Naive B cell (primary cell): ENCODE measurements around the gene SGMS1. TPM values are rescaled to one million over a fixed set of nuclear protein-coding genes. Genes with fewer than 3 reads are reported as not detected.
A peak's percentile ranks its signal among the peaks of the same experiment; 100 is the strongest.
"Not testable (repeated sequence)": the region's sequence is repeated elsewhere in the genome, so short reads cannot be mapped to it uniquely, and the experiment has no call there.

Source experiments
- ATAC-seq, 2 donors: fragments of 150-1000 bp; cut with Tn5 transposase; 2 replicates each; pipeline ENCODE4 v1.10.0; 2021; ENCODE audit warnings: low read depth in 2 of 2, mild to moderate bottlenecking in 2 of 2, moderate library complexity in 2 of 2
- DNase-seq: peaks from one replicate; pipeline ENCODE4 v3.0.0; 2022
- H3K27ac Mint-ChIP-seq, 6 donors: one replicate each; pipeline ENCODE4 v1.8.0; 2020 to 2022; ENCODE audit warnings: mild to moderate bottlenecking in 6 of 6, mixed read lengths in 6 of 6, moderate library complexity in 5 of 6, inconsistent platforms in 2 of 6
- H3K27me3 Mint-ChIP-seq, 3 donors: one replicate each; pipeline ENCODE4 v1.8.0; 2021 to 2022; ENCODE audit warnings: mixed read lengths in 3 of 3, mild to moderate bottlenecking in 1 of 3
- H3K36me3 Mint-ChIP-seq, 2 donors: one replicate each; pipeline ENCODE4 v1.8.0; 2020 to 2022; ENCODE audit warnings: mixed read lengths in 2 of 2, inconsistent platforms in 1 of 2, mild to moderate bottlenecking in 1 of 2
- H3K4me1 Mint-ChIP-seq, 3 donors: one replicate each; pipeline ENCODE4 v1.8.0; 2020 to 2022; ENCODE audit warnings: mixed read lengths in 3 of 3, inconsistent platforms in 1 of 3, mild to moderate bottlenecking in 1 of 3, moderate library complexity in 1 of 3
- H3K4me3 Mint-ChIP-seq, 8 donors: one replicate each; pipeline ENCODE4 v1.8.0; 2020 to 2022; ENCODE audit warnings: mild to moderate bottlenecking in 8 of 8, mixed read lengths in 8 of 8, moderate library complexity in 8 of 8, inconsistent platforms in 2 of 8
- H3K9me3 Mint-ChIP-seq, 7 donors: one replicate each; pipeline ENCODE4 v1.8.0; 2020 to 2022; ENCODE audit warnings: mixed read lengths in 7 of 7, mild to moderate bottlenecking in 5 of 7, inconsistent platforms in 2 of 7, moderate library complexity in 1 of 7
- polyA plus RNA-seq, 6 donors: library from polyadenylated mRNA; unstranded; fragments of 300-500 nt; fragmentation: Illumina TruSeq; gene quantifications; one replicate each; pipeline ENCODE4 v1.2.3, GENCODE V29; 2021; ENCODE audit warnings: low read depth in 6 of 6

The SGMS1 gene
- polyA plus RNA-seq, 6 donors from 2014 or later, result 14.2 to 21.7 (median 16.7) TPM

DNA sequence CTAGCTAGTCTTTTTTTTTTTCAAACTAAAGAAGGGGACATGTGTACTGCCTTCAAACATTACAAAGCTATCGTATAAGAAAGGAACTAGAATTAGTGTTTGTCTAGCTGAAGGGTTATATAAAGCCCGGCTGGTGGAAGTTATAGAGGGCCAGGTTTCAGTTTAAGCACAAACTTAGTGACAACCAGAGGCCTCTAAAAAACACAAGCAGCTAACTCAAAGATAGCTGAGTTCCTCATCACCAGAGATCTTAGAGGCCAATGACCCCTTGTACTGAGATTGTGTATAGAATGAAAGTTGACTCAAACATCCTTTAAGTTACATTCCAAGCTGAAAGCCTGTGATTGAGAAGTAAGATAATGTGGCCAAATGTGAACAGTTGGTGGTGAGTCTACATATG lies 28.1 kb upstream of the SGMS1 start:
- no peak overlapping the region for H3K4me3 Mint-ChIP-seq
- no peaks in the 10 kb centered on the region for H3K9me3 Mint-ChIP-seq
- peak overlapping the region in 3 of 6 donors; percentile 7 to 79 (median 69) for H3K27ac Mint-ChIP-seq

DNA sequence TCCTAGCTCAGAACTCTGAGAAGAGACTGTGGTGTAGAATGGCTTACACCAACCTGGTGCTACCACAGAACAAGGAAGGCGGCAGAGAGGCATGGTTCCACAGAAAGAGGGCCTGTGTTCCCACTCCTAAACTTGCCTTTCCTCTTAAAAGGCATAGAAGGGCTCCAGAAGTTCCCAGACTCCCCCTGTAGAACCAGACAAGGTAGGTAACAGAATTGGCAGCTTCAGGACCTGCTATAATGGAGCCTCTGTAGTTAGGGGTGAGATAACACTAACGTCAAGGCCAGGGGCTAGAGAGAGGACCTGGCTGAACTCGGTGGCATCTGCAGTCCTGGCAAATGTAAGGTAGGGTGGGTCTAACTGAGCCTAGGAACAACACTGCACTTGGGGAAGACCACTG lies 26.7 kb upstream of the SGMS1 start:
- ATAC-seq (no peak), DNase-seq (no peak)
- Mint-ChIP-seq H3K4me3 (no peak overlapping the region), H3K36me3 (no peaks in the 10 kb centered on the region), H3K9me3 (no peaks in the 10 kb centered on the region), H3K4me1 (peaks cover 31 to 78% (median 67%) of the 10 kb centered on the region in 3 donors), H3K27me3 (no peaks in the 10 kb centered on the region), H3K27ac (peak overlapping the region in 4 of 6 donors; percentile 34 to 92 (median 48))

More for the DNA sequence above, 28.1 kb upstream of the SGMS1 start:
- Mint-ChIP-seq H3K36me3 (no peaks in the 10 kb centered on the region), H3K4me1 (peaks cover 31 to 69% (median 67%) of the 10 kb centered on the region in 3 donors), H3K27me3 (no peaks in the 10 kb centered on the region)
- ATAC-seq, result no peak
- DNase-seq, result no peak

DNA sequence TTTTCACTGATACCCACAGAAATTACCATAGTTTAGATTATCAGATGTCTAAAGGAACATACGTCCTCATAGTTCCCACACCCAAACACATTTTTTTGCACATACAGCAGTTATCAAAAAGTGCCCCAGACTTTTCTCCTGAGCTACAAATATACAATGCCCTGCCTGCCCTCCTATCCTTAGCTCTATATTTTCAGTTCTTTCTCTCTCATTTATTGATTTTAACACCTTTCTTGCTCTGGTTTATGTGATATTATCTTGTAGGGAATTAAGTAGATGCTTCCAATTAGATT lies 25.1 kb upstream of the SGMS1 start:
- H3K27ac Mint-ChIP-seq, result peak overlapping the region; percentile 3 to 94 (median 76)
- H3K36me3 Mint-ChIP-seq, result no peaks in the 10 kb centered on the region
- no peaks in the 10 kb centered on the region for H3K9me3 Mint-ChIP-seq
- ATAC-seq (no peak), DNase-seq (no peak)
- no peaks in the 10 kb centered on the region for H3K27me3 Mint-ChIP-seq
- peak overlapping the region in 7 of 8 donors; percentile 0 to 54 (median 39) for H3K4me3 Mint-ChIP-seq
- H3K4me1 Mint-ChIP-seq, result peaks cover 29 to 67% (median 61%) of the 10 kb centered on the region in 3 donors

DNA sequence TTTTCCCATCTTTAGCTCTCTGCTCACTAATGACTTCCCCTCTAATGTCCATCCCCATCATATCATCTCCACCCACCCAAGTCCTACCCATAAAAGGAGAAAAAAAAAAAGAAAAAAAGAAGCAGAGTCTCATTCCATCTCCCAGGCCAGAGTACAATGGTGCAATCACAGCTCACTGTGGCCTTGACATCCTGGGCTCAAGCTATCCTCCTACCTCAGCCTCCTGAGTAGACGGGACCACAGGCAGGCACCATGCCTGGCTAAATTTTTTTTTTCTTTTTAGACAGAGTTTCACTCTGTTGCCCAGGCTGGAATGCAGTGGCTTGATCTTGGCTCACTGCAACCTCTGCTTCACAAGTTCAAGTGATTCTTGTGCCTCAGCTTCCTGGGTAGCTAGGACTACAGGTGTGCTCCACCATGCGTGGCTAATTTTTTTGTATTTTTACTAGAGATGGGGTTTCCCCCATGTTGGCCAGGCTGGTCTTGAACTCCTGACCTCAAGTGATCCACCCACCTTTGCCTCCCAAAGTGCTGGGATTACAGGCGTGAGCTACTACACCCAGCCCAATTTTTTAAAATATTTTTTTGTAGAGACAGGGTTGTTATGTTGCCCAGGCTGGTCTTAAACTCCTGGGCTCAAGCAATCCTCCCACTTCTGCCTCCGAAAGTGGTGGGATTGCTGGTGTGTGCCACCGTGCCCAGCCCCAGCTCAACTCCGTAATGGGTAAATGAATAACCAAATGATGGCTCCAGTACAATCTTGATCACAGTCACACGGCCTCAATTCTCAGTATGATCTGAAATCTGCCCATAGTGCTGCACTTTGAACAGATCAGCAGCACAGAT lies 24.6 kb upstream of the SGMS1 start:
- Mint-ChIP-seq H3K4me3 (peak overlapping the region in 7 of 8 donors; percentile 1 to 82 (median 50)), H3K9me3 (no peaks in the 10 kb centered on the region), H3K27me3 (no peaks in the 10 kb centered on the region), H3K4me1 (peaks cover 25 to 61% (median 59%) of the 10 kb centered on the region in 3 donors), H3K36me3 (no peaks in the 10 kb centered on the region), H3K27ac (peak overlapping the region; percentile 41 to 94 (median 76))
- ATAC-seq, result peak; percentile 81 to 82
- peak; percentile 49 for DNase-seq

DNA sequence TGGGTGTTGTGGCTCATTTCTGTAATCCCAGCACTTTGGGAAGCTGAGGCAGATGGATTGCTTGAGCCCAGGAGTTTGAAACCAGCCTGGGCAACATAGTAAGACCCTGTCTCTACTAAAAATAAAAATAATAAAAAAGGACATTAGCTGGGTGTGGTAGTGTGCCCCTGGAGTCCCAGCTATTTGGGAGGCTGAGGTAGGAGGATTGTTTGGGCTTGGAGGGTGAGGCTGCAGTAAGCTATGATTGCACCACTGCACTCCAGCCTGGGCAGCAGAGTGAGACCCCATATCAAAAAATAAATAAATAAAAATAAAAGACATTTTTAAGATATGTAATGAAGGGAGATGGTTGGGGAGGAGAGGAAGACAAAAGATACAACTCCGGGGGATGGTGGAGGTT lies 23.6 kb upstream of the SGMS1 start:
- H3K9me3 Mint-ChIP-seq, DNase-seq, H3K36me3 Mint-ChIP-seq, H3K27me3 Mint-ChIP-seq, ATAC-seq: not testable (repeated sequence)
- Mint-ChIP-seq H3K4me1 (peaks cover 23 to 58% (median 56%) of the 10 kb centered on the region in 3 donors), H3K4me3 (peak overlapping the region in 3 of 8 donors; percentile 13 to 69 (median 44)), H3K27ac (peak overlapping the region in 4 of 6 donors; percentile 27 to 92 (median 56))

DNA sequence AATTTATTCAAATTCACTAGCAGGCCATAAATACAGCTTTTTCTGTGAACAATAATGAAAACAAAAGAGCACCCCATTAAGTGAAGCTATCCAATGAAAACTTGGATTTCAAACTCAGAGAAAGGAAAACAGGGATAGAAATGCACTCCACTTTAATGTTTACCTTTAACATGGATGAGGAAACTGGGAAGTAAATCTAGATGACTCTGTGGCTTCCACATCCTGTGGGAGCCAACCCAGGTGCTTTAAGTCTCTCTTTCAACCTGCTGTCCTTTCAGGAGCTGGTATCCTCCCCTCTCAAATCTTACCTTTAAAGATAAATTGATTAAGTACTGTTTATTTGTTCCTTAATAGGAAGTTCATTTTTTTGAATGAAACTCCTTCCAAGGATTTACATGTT lies 21.5 kb upstream of the SGMS1 start:
- no peaks in the 10 kb centered on the region for H3K27me3 Mint-ChIP-seq

DNA sequence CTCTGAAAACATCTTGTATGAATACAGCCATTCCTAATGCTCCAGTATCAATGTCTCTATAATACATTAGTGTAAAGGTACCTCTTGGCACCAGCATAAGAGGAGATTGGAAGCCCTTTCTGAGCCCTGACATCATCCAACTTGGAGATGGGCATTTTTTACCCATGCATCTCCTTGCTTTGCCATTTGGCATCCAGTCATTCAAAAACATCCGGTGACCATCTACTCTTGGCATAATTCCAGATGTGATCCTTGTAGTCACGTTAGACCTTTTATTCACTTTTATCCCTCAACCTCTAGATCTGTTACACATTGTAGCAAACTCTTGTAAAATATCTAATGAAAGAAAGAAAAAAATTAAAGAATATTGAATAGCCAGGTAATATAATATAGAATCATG lies 17.9 kb upstream of the SGMS1 start:
- H3K27ac Mint-ChIP-seq, result no peak overlapping the region
- no peak for DNase-seq
- H3K36me3 Mint-ChIP-seq, result no peaks in the 10 kb centered on the region
- H3K4me1 Mint-ChIP-seq, result peaks cover 15 to 22% (median 22%) of the 10 kb centered on the region in 3 donors
- H3K9me3 Mint-ChIP-seq, result no peaks in the 10 kb centered on the region
- H3K4me3 Mint-ChIP-seq, result no peak overlapping the region
- H3K27me3 Mint-ChIP-seq, result no peaks in the 10 kb centered on the region
- ATAC-seq, result no peak

More for the DNA sequence above, 21.5 kb upstream of the SGMS1 start:
- DNase-seq (no peak), ATAC-seq (no peak)
- H3K4me3 Mint-ChIP-seq, result no peak overlapping the region
- no peaks in the 10 kb centered on the region for H3K36me3 Mint-ChIP-seq
- H3K4me1 Mint-ChIP-seq, result peaks cover 22 to 41% (median 38%) of the 10 kb centered on the region in 3 donors
- H3K9me3 Mint-ChIP-seq, result no peaks in the 10 kb centered on the region
- H3K27ac Mint-ChIP-seq, result no peak overlapping the region

DNA sequence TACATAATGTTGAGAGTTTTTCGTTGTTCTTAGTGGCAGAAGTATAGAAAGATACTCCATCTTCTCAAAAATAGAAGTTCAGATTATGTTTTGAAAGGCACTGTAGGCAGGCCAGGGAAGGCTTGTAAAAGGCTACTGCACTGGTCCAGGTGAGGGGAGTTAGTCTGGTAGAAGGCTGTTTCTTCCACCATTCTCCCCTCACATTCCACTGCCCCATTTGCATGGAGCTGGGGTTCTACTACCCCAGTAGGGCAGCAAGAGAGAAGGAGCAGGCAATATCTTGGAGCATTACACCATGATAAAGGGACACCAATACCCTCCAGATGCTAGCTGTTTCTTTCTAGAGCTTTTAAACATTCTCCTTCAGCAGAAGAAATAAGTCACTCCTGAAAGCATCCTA lies 16.5 kb upstream of the SGMS1 start:
- Mint-ChIP-seq H3K4me3 (no peak overlapping the region), H3K4me1 (peaks cover 19 to 29% (median 20%) of the 10 kb centered on the region in 3 donors), H3K27ac (no peak overlapping the region), H3K36me3 (no peaks in the 10 kb centered on the region), H3K9me3 (no peaks in the 10 kb centered on the region), H3K27me3 (no peaks in the 10 kb centered on the region)
- ATAC-seq (no peak), DNase-seq (no peak)

DNA sequence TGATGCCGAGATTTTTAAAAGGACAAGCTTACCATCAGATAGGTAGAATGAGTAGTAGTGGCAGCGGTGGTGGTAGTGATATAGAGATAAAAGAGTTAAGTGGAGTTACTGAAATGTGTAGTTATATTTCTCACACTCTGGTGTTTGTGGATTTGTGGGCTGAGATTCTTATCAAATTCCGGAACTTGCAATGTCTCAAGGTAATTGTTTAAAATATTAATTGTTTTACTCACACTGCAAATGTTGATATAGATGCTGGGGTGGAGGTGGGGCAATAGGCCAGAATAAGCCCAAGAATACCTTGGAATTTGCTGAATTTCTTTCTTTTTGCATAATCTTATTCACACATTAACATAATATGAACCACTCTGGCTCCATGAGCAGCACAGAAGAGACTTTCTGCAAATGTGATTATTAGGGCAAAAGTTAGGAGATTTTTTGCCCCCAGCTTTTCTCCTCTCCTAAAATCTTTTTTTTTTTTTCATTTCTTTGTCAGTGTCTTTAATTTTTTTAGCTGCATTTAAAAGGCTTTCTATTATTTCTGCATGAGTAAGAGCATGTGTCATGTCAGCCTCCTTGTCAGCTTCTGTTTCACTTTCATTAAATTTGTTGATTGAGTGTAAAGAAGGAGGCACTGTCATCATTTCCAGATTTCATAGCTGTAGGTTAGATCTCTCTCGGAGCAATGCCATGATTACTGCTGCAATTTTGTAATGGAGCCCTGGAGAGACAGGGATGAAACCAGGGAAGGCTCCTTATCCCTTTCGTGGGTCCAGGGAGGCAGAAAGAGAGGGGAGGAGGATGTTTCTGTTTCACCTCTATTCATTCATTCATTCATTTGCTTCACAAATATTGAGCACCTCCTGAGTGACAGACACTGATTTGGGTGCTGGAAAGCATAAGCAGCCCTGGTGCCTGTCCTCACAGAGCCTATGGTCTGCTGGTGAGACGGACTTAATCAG lies 13.1 kb upstream of the SGMS1 start:
- H3K36me3 Mint-ChIP-seq, result no peaks in the 10 kb centered on the region
- H3K4me1 Mint-ChIP-seq, result peaks cover 12 to 17% (median 14%) of the 10 kb centered on the region in 3 donors
- peak overlapping the region in 7 of 8 donors; percentile 16 to 77 (median 52) for H3K4me3 Mint-ChIP-seq
- peak overlapping the region in 5 of 6 donors; percentile 33 to 94 (median 82) for H3K27ac Mint-ChIP-seq
- H3K27me3 Mint-ChIP-seq, result no peaks in the 10 kb centered on the region
- H3K9me3 Mint-ChIP-seq, result no peaks in the 10 kb centered on the region
- DNase-seq (peak; percentile 19), ATAC-seq (peak; percentile 71 to 85)

DNA sequence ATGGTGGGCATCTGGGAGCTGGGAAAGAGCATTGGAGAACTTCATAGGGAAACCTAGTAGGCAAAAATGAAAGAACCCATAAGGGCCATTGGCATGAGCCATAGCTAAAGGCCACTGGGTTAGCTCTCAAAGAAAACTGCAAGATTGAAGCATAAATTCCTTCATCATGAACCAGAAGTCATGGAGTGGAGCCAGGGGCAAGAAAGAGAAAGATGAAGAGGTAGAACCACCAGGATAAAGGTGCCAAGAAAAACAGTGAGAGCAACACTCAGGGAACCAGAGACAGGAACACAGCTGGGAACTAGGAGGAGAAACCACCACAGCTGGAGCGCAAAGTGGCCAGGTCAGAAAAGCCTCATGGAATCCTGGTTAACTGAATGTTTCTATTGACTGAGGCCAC lies 11.5 kb upstream of the SGMS1 start:
- Mint-ChIP-seq H3K27me3 (no peaks in the 10 kb centered on the region), H3K36me3 (no peaks in the 10 kb centered on the region), H3K4me1 (peaks cover 12 to 17% (median 14%) of the 10 kb centered on the region in 3 donors), H3K9me3 (no peaks in the 10 kb centered on the region), H3K4me3 (peak overlapping the region in 1 of 8 donors; percentile 42), H3K27ac (peak overlapping the region in 1 of 6 donors; percentile 31)
- ATAC-seq, result no peak
- DNase-seq, result no peak

DNA sequence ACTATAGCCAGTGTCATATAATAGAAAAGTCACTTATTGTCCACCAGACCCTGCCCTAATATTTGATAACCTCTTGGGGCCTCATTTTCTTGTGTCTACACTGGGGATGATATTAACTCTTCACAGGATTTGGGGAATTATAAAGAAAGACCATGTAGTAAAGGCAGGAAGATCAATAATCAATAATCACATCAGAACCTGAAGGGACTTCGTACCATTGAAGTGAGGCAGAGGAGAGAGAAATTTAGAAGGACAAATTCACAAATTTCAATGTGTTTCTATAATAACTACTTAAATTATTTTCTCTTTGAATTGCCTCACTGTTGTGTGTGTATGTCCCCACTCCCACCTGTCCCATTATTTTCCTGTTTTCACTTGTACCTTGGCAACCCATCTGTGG lies 10.7 kb upstream of the SGMS1 start:
- Mint-ChIP-seq H3K36me3 (no peaks in the 10 kb centered on the region), H3K27ac (no peak overlapping the region), H3K9me3 (no peaks in the 10 kb centered on the region), H3K4me3 (no peak overlapping the region), H3K4me1 (peaks cover 12 to 17% (median 14%) of the 10 kb centered on the region in 3 donors), H3K27me3 (no peaks in the 10 kb centered on the region)
- DNase-seq (no peak), ATAC-seq (no peak)

DNA sequence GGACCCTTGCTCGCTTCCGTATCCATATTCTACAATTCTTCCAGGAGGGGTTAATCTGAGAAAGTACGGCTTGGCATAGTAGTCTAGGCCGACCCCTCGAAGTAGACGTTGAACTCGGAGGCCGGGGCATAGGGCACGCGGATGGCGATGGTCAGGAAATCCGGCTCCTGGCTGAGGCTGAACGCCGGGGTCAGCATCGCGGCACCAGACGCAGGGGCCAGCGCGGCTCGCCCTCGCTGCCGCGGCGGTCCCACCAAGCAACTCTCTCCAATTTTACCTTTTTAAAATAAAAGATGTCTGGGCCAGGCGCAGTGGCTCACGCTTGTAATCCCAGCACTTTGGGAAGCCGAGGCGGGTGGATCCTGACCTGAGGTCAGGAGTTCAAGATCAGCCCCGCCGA lies 7.3 kb upstream of the SGMS1 start:
- Mint-ChIP-seq H3K36me3 (no peaks in the 10 kb centered on the region), H3K9me3 (no peaks in the 10 kb centered on the region), H3K4me3 (no peak overlapping the region), H3K4me1 (peaks cover 0 to 3% (median 0%) of the 10 kb centered on the region in 3 donors), H3K27ac (no peak overlapping the region), H3K27me3 (no peaks in the 10 kb centered on the region)
- no peak for ATAC-seq
- no peak for DNase-seq

DNA sequence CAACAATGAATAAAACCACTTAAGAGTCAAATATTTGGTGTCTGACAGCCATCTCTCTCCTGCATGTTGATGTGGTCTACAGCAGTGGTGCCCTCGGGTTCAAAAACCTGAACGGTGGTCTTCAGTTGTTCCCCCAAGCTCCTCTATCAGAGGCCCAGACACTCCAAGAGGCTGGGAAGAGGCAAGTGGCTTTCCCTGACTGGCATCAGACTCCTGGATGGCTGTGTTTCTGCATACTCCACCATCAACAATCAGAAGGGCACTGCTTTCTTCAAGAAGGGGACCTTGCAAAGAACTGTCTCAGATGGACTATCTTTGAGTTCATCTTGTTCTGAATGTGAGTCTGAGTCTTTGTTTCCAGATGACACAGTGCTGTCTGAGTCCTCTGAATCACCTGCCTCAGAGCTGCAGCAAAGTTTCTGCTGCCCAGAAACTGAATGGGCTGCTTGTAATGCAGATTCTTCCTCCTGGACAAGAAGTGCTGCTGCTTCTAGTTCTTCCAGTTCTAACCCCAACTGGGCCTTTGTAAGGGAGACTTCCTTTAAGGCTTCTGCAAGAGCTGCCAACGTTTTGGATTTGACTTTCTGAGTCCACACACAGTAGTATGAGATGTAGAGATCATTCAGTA lies 5.9 kb upstream of the SGMS1 start:
- Mint-ChIP-seq H3K27ac (peak overlapping the region in 2 of 6 donors; percentile 6 to 29), H3K36me3 (no peaks in the 10 kb centered on the region), H3K27me3 (no peaks in the 10 kb centered on the region), H3K9me3 (no peaks in the 10 kb centered on the region), H3K4me1 (peaks cover 6 to 10% (median 7%) of the 10 kb centered on the region in 3 donors), H3K4me3 (peak overlapping the region in 1 of 8 donors; percentile 24)
- no peak for DNase-seq
- ATAC-seq, result no peak
